ENCODE data around the gene WWTR1.

DNA sequence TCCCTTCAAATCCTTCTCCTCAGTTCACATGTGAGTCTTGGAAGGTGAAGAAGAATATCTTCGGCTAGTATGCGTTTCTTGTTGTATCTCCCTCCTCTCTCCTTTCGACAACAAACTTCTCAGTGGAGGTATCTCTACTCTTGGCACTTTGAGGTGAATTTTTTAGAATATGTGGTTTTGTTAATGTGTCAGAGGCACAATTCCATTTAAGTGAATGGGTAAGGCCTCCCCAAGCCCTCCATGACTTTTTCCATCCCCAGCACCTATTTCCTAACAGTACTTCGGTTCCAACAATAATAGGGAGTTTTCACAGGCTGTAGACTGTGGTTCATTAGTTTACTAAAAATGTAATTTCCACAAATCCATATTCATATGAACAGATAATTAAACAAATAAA is 109.2 kb downstream of the WWTR1 start:
- TF ChIP-seq POLR2A (IDR thresholded peaks at IDR 0.05; ENCODE audit: control extremely low read depth in 1 of 2, low read depth in 2 of 2, low read length in 2 of 2) (no peak), YY1 (IDR thresholded peaks at IDR 0.05; ENCODE audit: low read depth, low read length) (no peak), RBBP5 (IDR thresholded peaks at IDR 0.05; ENCODE audit: borderline replicate concordance, low read depth, low read length) (no peak), EZH2 (IDR thresholded peaks at IDR 0.05; ENCODE audit: low read depth, low read length, severe bottlenecking) (no peak), SIN3A (conservative IDR thresholded peaks at IDR 0.05 in 1 of 2, IDR thresholded peaks at IDR 0.05 in 1 of 2; ENCODE audit: low read depth in 1 of 2, low read length in 2 of 2) (no peak)
- TF ChIP-seq, protein P1, sequence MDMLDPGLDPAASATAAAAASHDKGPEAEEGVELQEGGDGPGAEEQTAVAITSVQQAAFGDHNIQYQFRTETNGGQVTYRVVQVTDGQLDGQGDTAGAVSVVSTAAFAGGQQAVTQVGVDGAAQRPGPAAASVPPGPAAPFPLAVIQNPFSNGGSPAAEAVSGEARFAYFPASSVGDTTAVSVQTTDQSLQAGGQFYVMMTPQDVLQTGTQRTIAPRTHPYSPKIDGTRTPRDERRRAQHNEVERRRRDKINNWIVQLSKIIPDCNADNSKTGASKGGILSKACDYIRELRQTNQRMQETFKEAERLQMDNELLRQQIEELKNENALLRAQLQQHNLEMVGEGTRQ (IDR thresholded peaks at IDR 0.05; ENCODE audit: low read length) = no peak
- TF ChIP-seq, protein P2, sequence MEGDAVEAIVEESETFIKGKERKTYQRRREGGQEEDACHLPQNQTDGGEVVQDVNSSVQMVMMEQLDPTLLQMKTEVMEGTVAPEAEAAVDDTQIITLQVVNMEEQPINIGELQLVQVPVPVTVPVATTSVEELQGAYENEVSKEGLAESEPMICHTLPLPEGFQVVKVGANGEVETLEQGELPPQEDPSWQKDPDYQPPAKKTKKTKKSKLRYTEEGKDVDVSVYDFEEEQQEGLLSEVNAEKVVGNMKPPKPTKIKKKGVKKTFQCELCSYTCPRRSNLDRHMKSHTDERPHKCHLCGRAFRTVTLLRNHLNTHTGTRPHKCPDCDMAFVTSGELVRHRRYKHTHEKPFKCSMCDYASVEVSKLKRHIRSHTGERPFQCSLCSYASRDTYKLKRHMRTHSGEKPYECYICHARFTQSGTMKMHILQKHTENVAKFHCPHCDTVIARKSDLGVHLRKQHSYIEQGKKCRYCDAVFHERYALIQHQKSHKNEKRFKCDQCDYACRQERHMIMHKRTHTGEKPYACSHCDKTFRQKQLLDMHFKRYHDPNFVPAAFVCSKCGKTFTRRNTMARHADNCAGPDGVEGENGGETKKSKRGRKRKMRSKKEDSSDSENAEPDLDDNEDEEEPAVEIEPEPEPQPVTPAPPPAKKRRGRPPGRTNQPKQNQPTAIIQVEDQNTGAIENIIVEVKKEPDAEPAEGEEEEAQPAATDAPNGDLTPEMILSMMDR (IDR thresholded peaks at IDR 0.05; ENCODE audit: control extremely low read depth in 1 of 3, insufficient read depth in 1 of 3, low read depth in 1 of 3, low read length in 3 of 3) = no peak
